ENCODE results near the gene PTGR3. TPM values are rescaled to one million over a fixed set of nuclear protein-coding genes. Genes with fewer than 3 reads are reported as not detected.

Gene PTGR3
- total and polyA plus RNA-seq, 8 donors = 9.9 to 45.5 (median 15.7) TPM

- intact Hi-C loops (cut with DNase I; ENCODE audit: low total_unique reads) = no loop called here
- Histone ChIP-seq H3K27me3 (peaks cover 0 to 7% (median 0%) of the 10 kb centered on the region in 3 donors), H3K4me3 (no peak overlapping the region), H3K27ac (peak overlapping the region in 4 of 5 donors; percentile 43 to 98 (median 52)), H3K36me3 (peaks cover 0 to 25% (median 20%) of the 10 kb centered on the region in 4 donors), H3K4me1 (peaks cover 21 to 80% (median 51%) of the 10 kb centered on the region in 4 donors), H3K9me3 (no peaks in the 10 kb centered on the region)
- no peak for TF ChIP-seq EP300 (IDR thresholded peaks at IDR 0.05)
- TF ChIP-seq POLR2A (IDR thresholded peaks at IDR 0.05) = no peak
- TF ChIP-seq POLR2AphosphoS5 (IDR thresholded peaks at IDR 0.05) = no peak
- TF ChIP-seq, protein P1, sequence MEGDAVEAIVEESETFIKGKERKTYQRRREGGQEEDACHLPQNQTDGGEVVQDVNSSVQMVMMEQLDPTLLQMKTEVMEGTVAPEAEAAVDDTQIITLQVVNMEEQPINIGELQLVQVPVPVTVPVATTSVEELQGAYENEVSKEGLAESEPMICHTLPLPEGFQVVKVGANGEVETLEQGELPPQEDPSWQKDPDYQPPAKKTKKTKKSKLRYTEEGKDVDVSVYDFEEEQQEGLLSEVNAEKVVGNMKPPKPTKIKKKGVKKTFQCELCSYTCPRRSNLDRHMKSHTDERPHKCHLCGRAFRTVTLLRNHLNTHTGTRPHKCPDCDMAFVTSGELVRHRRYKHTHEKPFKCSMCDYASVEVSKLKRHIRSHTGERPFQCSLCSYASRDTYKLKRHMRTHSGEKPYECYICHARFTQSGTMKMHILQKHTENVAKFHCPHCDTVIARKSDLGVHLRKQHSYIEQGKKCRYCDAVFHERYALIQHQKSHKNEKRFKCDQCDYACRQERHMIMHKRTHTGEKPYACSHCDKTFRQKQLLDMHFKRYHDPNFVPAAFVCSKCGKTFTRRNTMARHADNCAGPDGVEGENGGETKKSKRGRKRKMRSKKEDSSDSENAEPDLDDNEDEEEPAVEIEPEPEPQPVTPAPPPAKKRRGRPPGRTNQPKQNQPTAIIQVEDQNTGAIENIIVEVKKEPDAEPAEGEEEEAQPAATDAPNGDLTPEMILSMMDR (IDR thresholded peaks at IDR 0.05) = no peak
- WGBS, 5 donors = 83 to 91% (median 85%) methylated on average over 7 of the region's 7 CpGs
- DNase-seq = no peak
Measured at GRCh38 chr18:75200605-75201280, 8.2 kb downstream of the PTGR3 start.

GRCh38 chr18:75200071-75200470, 8.9 kb downstream of the PTGR3 start:
- intact Hi-C loops (cut with DNase I; ENCODE audit: low total_unique reads) = no loop called here
- 93 to 96% (median 95%) methylated on average over 13 of the region's 13 CpGs for WGBS, 5 donors
- H3K36me3 ChIP-seq = peaks cover 0 to 25% (median 20%) of the 10 kb centered on the region in 4 donors
- H3K4me1 ChIP-seq = peaks cover 14 to 74% (median 47%) of the 10 kb centered on the region in 4 donors
- H3K27ac ChIP-seq = peak overlapping the region in 2 of 5 donors; percentile 59 to 98
- TF ChIP-seq, protein P1 (IDR thresholded peaks at IDR 0.05) = no peak
- TF ChIP-seq POLR2AphosphoS5 (IDR thresholded peaks at IDR 0.05) = no peak
- no peak for TF ChIP-seq POLR2A (IDR thresholded peaks at IDR 0.05)
- no peak for TF ChIP-seq EP300 (IDR thresholded peaks at IDR 0.05)
- H3K9me3 ChIP-seq = no peaks in the 10 kb centered on the region
- DNase-seq = no peak
- no peak overlapping the region for H3K4me3 ChIP-seq
- peaks cover 0 to 7% (median 0%) of the 10 kb centered on the region in 3 donors for H3K27me3 ChIP-seq

GRCh38 chr18:75199327-75199726, 9.6 kb downstream of the PTGR3 start:
- DNase-seq = no peak
- peak overlapping the region in 2 of 5 donors; percentile 59 to 98 for H3K27ac ChIP-seq
- TF ChIP-seq, protein P1 (IDR thresholded peaks at IDR 0.05) = no peak
- no peak for TF ChIP-seq POLR2A (IDR thresholded peaks at IDR 0.05)
- TF ChIP-seq EP300 (IDR thresholded peaks at IDR 0.05) = no peak
- TF ChIP-seq POLR2AphosphoS5 (IDR thresholded peaks at IDR 0.05) = no peak
- intact Hi-C loops (cut with DNase I; ENCODE audit: low total_unique reads) = no loop called here
- peaks cover 0 to 25% (median 20%) of the 10 kb centered on the region in 4 donors for H3K36me3 ChIP-seq
- no peaks in the 10 kb centered on the region for H3K9me3 ChIP-seq
- no peaks in the 10 kb centered on the region for H3K27me3 ChIP-seq
- no peak overlapping the region for H3K4me3 ChIP-seq
- 70 to 85% (median 76%) methylated on average over 4 of the region's 4 CpGs for WGBS, 5 donors
- peaks cover 7 to 66% (median 39%) of the 10 kb centered on the region in 4 donors for H3K4me1 ChIP-seq

GRCh38 chr18:75198036-75198435, 10.9 kb downstream of the PTGR3 start:
- intact Hi-C loops (cut with DNase I; ENCODE audit: low total_unique reads) = no loop called here
- WGBS, 5 donors = 10 to 27% (median 22%) methylated on average over 3 of the region's 3 CpGs
- no peaks in the 10 kb centered on the region for H3K9me3 ChIP-seq

More at GRCh38 chr18:75198036-75198435, 10.9 kb downstream of the PTGR3 start:
- H3K27me3 ChIP-seq = no peaks in the 10 kb centered on the region
- no peak for DNase-seq
- TF ChIP-seq POLR2AphosphoS5 (IDR thresholded peaks at IDR 0.05) (no peak), EP300 (IDR thresholded peaks at IDR 0.05) (no peak), POLR2A (IDR thresholded peaks at IDR 0.05) (no peak)
- TF ChIP-seq, protein P1 (IDR thresholded peaks at IDR 0.05) = no peak
- peak overlapping the region in 2 of 5 donors; percentile 35 to 52 for H3K27ac ChIP-seq
- H3K4me3 ChIP-seq = no peak overlapping the region
- peaks cover 0 to 53% (median 30%) of the 10 kb centered on the region in 4 donors for H3K4me1 ChIP-seq
- H3K36me3 ChIP-seq = peaks cover 0 to 25% (median 20%) of the 10 kb centered on the region in 4 donors
